Globus pallidus (tissue), 1 donor: ENCODE data around the gene NFE2L3.
"Not testable (repeated sequence)": the region's sequence is repeated elsewhere in the genome, so short reads cannot be mapped to it uniquely, and the experiment has no call there.

Experiments
- DNase-seq: peaks from one replicate; pipeline ENCODE4 v3.0.0-alpha.2; 2015; ENCODE audit warnings: low spot score

Gene NFE2L3

GRCh38 chr7:26151953-26152781 lies at the start of gene NFE2L3:
Gene NFE2L3 (plus strand): TSS chr7:26152198. CDS start chr7:26152499, 301 bp downstream.
- DNase-seq: peak; percentile 87

GRCh38 chr7:26103596-26103995 lies 48.4 kb upstream of the NFE2L3 start:
- no peak for DNase-seq

GRCh38 chr7:26105236-26105635 lies 46.8 kb upstream of the NFE2L3 start:
- no peak for DNase-seq

- no peak for DNase-seq
Measured at GRCh38 chr7:26105931-26106330, 46.1 kb upstream of the NFE2L3 start.

- no peak for DNase-seq
Measured at GRCh38 chr7:26112203-26112740, 39.7 kb upstream of the NFE2L3 start.

GRCh38 chr7:26115650-26116049 lies 36.3 kb upstream of the NFE2L3 start:
- DNase-seq: no peak

- DNase-seq: no peak
Measured at GRCh38 chr7:26117142-26117807, 34.7 kb upstream of the NFE2L3 start.

GRCh38 chr7:26117970-26118369 lies 34.0 kb upstream of the NFE2L3 start:
- DNase-seq: no peak

GRCh38 chr7:26122745-26123144 lies 29.3 kb upstream of the NFE2L3 start:
- DNase-seq: no peak

- not testable (repeated sequence) for DNase-seq
Measured at GRCh38 chr7:26124775-26125174, 27.2 kb upstream of the NFE2L3 start.

GRCh38 chr7:26127411-26127810 lies 24.6 kb upstream of the NFE2L3 start:
- DNase-seq: no peak

- DNase-seq: no peak
Measured at GRCh38 chr7:26131056-26131589, 20.9 kb upstream of the NFE2L3 start.

GRCh38 chr7:26135076-26135475 lies 16.9 kb upstream of the NFE2L3 start:
- no peak for DNase-seq

- DNase-seq: no peak
Measured at GRCh38 chr7:26135551-26135950, 16.4 kb upstream of the NFE2L3 start.

GRCh38 chr7:26136831-26137230 lies 15.2 kb upstream of the NFE2L3 start:
- DNase-seq: no peak

- DNase-seq: no peak
Measured at GRCh38 chr7:26140380-26140779, 11.6 kb upstream of the NFE2L3 start.

- DNase-seq: no peak
Measured at GRCh38 chr7:26141077-26141476, 10.9 kb upstream of the NFE2L3 start.

- no peak for DNase-seq
Measured at GRCh38 chr7:26143298-26144048, 8.5 kb upstream of the NFE2L3 start.

GRCh38 chr7:26144184-26145080 lies 7.6 kb upstream of the NFE2L3 start:
- no peak for DNase-seq

- DNase-seq: no peak
Measured at GRCh38 chr7:26145238-26145637, 6.8 kb upstream of the NFE2L3 start.

- no peak for DNase-seq
Measured at GRCh38 chr7:26147030-26147429, 5.0 kb upstream of the NFE2L3 start.
